Activated CD4-positive, alpha-beta T cell treated with anti-CD3 and anti-CD28 coated beads, Interleukin-2, amount 50 U/mL, for 24 hours (primary cell): ENCODE results near the gene TCEAL9.
A peak's percentile ranks its signal among the peaks of the same experiment; 100 is the strongest.
"Not testable (repeated sequence)": the region's sequence is repeated elsewhere in the genome, so short reads cannot be mapped to it uniquely, and the experiment has no call there.

ENCODE experiments used
- DNase-seq, 2 donors: peaks; one replicate each; pipeline ENCODE4 v3.0.0-alpha.2; 2020; ENCODE audit warnings: low read depth in 1 of 2, low spot score in 1 of 2

Gene TCEAL9

GRCh38 chrX:103356130-103356798, at the start of gene TCEAL9:
TCEAL9 (plus strand) TSS chrX:103356506; CDS start chrX:103357685, 1,179 bp downstream.
- DNase-seq = no peak

DNA sequence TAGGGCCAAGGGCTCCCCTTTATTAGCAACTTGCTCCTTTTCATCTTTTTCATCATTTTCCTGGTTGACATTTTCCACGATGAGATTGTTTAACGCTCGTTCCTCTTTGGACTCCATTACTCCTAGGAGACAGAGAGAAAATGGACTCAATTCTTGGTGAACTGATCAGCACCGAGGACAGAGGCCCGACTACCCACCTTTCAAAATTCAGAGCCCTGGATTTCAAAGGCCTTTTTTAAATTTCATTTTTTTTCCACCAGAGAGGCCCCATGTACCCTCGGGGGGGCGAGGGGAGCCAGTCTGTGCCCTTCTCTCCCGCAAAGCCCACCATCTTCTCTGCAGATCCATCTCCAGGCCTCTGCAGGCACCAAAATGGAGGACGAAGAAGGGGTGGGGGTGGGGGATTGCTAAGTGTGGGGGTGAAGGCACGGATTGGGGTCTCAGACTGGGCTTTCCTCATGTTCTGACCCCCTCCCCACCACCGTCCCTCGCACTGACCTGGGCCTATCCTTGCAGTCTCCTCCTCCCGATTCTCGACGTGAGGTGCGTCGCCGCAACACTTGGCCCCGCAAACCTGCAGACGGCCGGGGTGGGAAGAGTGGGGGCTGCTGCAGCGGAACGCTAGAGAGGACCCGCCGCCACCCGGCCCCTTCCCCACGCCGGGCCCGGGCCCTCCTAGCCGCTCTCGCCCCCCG, 46.3 kb upstream of the TCEAL9 start:
- no peak for DNase-seq

DNA sequence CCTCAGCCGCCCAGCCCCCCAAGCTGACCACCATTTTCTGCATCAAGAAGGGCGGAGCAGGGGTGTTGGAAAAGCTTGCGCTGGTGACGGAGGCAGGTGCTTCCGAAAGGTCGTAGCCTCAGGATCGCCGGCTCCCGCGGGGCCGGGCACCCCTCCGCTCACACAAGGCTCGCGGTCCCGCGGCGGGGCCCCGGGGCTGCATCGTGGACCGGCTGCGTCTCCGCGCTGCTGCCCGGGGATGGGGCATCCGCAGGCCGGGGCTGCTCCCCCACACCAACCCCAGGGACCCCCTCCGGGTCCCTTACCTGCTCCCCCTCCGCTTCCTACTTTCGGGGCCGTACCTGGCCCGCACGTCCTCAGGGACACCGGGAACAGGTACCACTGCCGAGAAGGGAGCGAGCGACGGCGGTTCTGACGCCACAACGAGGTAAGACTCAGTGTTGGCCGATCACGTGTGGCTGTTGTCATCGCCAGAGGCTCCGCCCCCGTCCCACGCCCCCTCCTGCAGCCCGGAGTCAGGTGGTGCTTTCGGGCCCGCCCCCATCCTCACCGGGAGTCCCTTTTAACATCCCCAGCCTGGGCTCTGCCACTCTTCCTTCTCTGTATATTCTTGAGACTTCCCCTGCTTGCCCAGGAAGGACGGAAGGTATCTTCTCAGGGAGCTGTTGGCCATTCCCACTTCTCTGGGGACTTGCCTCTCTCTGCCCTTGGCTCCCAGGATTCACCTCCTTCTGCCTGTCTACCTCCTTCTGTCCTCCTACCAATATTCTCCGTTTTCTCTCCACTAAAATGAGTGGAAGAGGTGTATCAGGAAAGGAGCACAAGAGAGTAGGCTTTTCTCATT, 45.5 kb upstream of the TCEAL9 start, which contains the start of gene BEX2:
Gene BEX2 (minus strand): TSS at position 436 of the 844 bp plus-strand sequence. CDS start 1,014 bp downstream, outside the sequence.
- peak; percentile 63 to 73 for DNase-seq

DNA sequence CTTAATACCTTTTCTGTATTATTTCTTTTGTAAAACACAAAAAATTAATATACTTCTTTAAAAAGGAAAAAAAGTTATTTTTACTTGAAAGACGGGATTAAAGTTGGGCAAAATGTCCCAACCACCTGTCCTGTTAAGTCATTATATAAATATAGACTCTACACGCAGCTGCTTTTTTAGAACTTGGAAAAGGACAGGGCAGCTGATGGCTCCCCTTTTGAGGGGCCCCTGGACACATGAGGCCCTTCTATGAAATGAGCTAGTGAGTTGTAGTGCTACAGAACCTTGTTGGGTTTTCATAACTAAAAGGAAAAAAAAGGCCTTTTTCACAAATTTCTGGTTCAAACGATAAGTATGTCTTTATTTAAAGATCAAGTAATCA, 44.9 kb upstream of the TCEAL9 start:
- no peak for DNase-seq

DNA sequence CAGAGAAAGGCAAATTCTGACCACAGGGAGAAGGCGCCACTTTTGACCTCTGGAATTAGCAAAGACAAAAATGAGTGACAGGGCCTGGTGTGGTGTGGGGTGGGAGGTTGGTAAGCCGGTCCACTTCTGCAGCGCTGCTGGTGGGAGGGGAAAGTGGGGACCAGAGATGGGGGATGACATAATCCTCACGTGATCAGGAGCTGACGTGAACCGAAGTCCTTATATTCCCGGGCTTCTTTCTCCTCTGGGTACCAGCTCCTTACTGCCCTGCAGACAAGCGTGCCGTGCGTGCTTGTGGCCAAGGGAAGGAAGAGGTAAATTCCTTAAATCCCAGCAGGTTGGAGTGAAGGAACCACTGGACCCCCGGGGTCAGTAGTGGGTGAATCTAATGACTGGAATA, 26.3 kb upstream of the TCEAL9 start, which contains the start of gene TCEAL7:
Gene TCEAL7 (plus strand): TSS at position 249 of the 400 bp plus-strand sequence. CDS start 1,165 bp downstream, outside the sequence.
- DNase-seq = no peak

GRCh38 chrX:103330681-103331288, 25.5 kb upstream of the TCEAL9 start:
- no peak for DNase-seq

DNA sequence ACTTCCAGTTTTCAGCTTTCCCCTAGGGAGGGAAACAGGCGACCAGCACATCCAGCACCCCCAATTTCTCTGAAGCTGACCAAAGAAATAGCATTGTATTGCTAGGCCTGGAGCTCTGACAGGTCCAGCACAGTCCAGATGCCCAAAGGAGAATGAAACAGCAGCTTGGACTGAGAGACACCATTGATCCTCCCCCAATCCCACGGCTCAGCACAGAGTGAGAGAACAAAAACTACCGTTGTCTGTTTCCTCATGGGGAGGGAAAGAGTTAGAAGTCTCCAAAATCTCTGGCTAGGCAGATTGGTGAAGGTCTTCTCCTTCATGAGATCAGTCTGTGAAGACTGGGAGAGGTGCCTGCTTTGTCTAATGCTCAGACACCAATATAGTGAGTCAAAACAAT, 17.6 kb upstream of the TCEAL9 start:
- no peak for DNase-seq

DNA sequence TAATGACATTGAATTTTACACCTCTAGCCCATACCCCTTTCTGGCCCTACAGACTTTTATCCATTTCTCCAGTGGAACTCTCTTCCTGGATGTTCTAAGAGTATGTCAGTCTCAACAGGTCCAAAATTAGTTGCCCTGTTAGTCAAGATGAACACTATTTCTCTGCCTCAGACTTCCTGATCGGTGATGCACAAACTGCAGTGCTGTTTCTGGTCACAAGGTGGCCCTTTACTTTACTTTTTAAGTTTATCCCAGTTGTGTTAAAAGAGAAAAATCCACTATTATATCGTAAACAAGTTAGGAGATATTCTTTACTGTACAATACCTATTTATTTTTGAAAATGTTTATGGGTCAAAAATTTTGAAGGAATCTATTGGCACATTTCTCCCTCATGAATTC, 13.2 kb upstream of the TCEAL9 start:
- DNase-seq = peak in 1 of 2 donors; percentile 4

- no peak for DNase-seq
Observed at GRCh38 chrX:103344606-103345005, 11.7 kb upstream of the TCEAL9 start.

GRCh38 chrX:103347682-103348397, 8.5 kb upstream of the TCEAL9 start:
- DNase-seq = no peak

GRCh38 chrX:103356858-103357257, 552 bp downstream of the TCEAL9 start:
- DNase-seq = no peak

- DNase-seq = no peak
Observed at GRCh38 chrX:103357871-103358270, 1.6 kb downstream of the TCEAL9 start.

DNA sequence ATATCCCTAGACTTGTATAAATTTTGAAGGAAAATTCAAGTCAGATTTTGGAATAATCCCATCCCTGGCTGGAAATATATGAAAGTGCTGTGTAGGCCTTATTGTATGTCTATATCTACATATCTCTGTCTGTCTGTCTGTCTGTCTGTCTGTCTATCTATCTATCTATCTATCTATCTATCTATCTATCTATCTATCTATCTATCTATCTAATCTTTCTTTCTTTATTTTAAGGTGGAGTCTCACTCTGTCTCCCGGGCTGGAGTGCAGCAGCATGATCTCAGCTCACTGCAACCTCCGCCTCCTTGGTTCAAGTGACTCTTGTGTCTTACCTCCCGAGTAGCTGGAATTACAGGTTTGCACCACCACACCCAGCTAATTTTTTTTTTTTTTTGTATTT, 3.3 kb downstream of the TCEAL9 start:
- DNase-seq = not testable (repeated sequence)

DNA sequence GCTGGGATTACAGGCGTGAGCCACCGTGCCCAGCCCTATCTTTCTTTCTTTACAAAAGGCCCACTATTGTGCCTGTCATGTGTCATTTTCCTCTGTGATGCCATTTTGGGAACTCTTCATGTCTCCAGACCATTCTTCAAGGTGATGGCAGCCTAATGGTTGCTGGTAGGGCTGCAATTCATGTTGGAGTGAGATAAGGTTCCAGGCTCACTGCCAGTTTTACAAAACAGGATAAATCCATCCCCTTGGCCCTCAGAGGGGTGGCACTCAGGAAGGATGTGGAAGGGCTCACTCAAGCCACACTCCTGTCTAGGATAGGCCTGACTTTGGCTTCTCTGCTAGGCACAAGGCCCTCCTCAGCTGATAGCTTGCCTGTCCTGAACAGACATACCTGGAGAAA, 3.8 kb downstream of the TCEAL9 start:
- no peak for DNase-seq

DNA sequence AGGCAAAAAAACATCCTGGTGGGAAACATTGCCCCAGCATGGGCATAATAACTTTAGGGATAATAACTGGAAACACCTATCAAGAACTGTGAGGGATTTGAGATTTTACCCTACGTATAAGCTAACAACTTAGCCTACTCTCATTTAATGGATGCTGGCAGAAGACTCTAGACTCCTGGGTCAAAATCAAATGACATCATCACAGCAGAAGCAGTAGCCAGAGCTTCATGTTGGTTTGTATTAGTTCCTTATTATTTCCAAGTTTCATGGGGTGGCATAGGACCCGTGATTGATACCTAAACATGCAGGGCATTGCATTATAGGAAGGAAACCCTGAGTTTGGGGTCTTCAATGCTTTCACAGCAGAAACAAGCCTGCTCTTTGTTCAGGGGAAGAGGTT, 4.6 kb downstream of the TCEAL9 start:
- no peak for DNase-seq

DNA sequence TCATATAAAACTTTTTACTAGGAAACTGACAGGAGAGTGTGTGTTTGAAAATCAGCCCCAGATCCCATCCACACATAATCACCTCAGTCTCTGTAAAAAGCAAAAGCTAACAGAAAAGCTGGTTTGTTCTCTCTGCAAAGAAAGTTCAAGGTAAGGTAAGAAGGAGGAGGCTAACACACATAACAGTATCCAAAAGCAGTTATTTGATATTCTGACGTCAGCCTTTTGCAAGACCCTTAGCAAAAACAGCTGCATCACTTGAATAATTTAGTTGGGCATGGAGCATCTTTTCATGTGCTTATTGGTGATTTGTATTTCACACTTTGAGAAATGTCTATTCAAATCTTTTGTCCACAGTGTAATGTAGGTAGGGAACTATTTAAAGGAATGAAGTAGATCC, 5.5 kb downstream of the TCEAL9 start:
- no peak for DNase-seq

- no peak for DNase-seq
Observed at GRCh38 chrX:103362474-103362873, 6.2 kb downstream of the TCEAL9 start.

DNA sequence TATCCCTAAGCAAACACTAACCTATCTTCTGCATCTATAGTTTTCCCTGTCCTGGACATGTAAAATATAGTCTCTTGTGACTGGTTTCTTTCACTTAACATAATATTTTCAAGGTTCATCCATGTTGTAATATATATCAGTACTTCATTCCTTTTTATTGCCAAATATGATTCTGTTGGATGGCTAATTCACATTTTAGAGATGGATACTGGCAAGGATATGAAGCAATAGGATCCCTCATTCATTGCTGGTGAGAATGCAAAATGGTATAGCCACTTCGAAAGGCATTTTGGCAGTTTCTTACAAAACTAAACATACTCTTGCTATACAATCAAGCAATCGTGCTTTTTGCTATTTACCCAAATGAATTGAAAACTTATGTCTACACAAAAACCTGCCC, 6.7 kb downstream of the TCEAL9 start:
- no peak for DNase-seq

DNA sequence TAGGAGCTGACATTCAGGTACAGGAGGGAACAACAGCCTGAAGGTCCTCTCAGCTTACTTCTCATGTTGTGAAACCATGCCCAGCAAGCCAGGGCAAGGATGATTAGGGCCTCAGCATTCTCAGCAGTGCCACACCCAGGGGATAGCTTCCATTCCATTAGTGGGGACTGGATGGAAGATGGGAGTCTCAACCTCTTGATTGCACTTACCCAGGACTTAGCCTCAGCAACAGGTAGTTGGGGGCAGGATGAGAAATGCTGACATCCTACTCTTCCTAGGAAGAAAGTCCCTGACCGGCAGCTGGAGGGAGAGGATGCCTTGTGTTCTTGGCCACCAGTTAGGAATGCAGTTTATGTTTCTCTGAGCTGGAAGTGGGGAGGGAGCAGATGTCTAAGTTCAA, 11.2 kb downstream of the TCEAL9 start:
- no peak for DNase-seq

- DNase-seq = no peak
Observed at GRCh38 chrX:103369479-103369878, 13.2 kb downstream of the TCEAL9 start.

- no peak for DNase-seq
Observed at GRCh38 chrX:103372886-103373285, 16.6 kb downstream of the TCEAL9 start.
